ENCODE data around the gene RSAD1.

Gene RSAD1

GRCh38 chr17:50447870-50448595 is 30.6 kb upstream of the RSAD1 start:
- Mint-ChIP-seq H3K27ac (no peak overlapping the region), H3K4me1 (peaks cover 4% of the 10 kb centered on the region), H3K4me3 (no peak overlapping the region), H3K36me3 (no peaks in the 10 kb centered on the region), H3K27me3 (no peaks in the 10 kb centered on the region), H3K9me3 (no peaks in the 10 kb centered on the region)
- DNase-seq = no peak
- CTCF ChIA-PET = no interaction called here

GRCh38 chr17:50448643-50449042 is 30.0 kb upstream of the RSAD1 start:
- Mint-ChIP-seq H3K4me3 (no peak overlapping the region), H3K27ac (no peak overlapping the region), H3K9me3 (no peaks in the 10 kb centered on the region), H3K36me3 (no peaks in the 10 kb centered on the region), H3K27me3 (no peaks in the 10 kb centered on the region), H3K4me1 (peaks cover 4% of the 10 kb centered on the region)
- DNase-seq = no peak
- CTCF ChIA-PET = no interaction called here

GRCh38 chr17:50451943-50452629 is 26.6 kb upstream of the RSAD1 start:
- DNase-seq = no peak
- Mint-ChIP-seq H3K9me3 (no peaks in the 10 kb centered on the region), H3K36me3 (no peaks in the 10 kb centered on the region), H3K4me3 (no peak overlapping the region), H3K27ac (no peak overlapping the region), H3K4me1 (peaks cover 4% of the 10 kb centered on the region), H3K27me3 (no peaks in the 10 kb centered on the region)
- CTCF ChIA-PET = no interaction called here

GRCh38 chr17:50452630-50453300 is 25.9 kb upstream of the RSAD1 start:
- no peak for DNase-seq
- Mint-ChIP-seq H3K9me3 (no peaks in the 10 kb centered on the region), H3K4me3 (no peak overlapping the region), H3K27ac (no peak overlapping the region), H3K36me3 (no peaks in the 10 kb centered on the region), H3K4me1 (peaks cover 4% of the 10 kb centered on the region), H3K27me3 (no peaks in the 10 kb centered on the region)
- CTCF ChIA-PET = no interaction called here

GRCh38 chr17:50453901-50454300 is 24.8 kb upstream of the RSAD1 start:
- CTCF ChIA-PET = no interaction called here
- Mint-ChIP-seq H3K27ac (no peak overlapping the region), H3K9me3 (no peaks in the 10 kb centered on the region), H3K4me1 (peaks cover 4% of the 10 kb centered on the region), H3K4me3 (no peak overlapping the region), H3K27me3 (no peaks in the 10 kb centered on the region), H3K36me3 (no peaks in the 10 kb centered on the region)
- DNase-seq = no peak

GRCh38 chr17:50457621-50458020 is 21.0 kb upstream of the RSAD1 start:
- H3K36me3 Mint-ChIP-seq = no peaks in the 10 kb centered on the region
- H3K4me3 Mint-ChIP-seq = no peak overlapping the region
- H3K27me3 Mint-ChIP-seq = no peaks in the 10 kb centered on the region
- no peaks in the 10 kb centered on the region for H3K9me3 Mint-ChIP-seq
- no peak overlapping the region for H3K27ac Mint-ChIP-seq
- CTCF ChIA-PET = interaction anchor here (1.1 kb wide), 2 partner anchors 9 to 23 kb away, joined by 3 to 4 read pairs; no protein-coding TSS in a partner anchor
- no peaks in the 10 kb centered on the region for H3K4me1 Mint-ChIP-seq
- DNase-seq = no peak

GRCh38 chr17:50458270-50458669 is 20.4 kb upstream of the RSAD1 start:
- CTCF ChIA-PET = no interaction called here
- no peak for DNase-seq
- no peaks in the 10 kb centered on the region for H3K4me1 Mint-ChIP-seq
- no peaks in the 10 kb centered on the region for H3K36me3 Mint-ChIP-seq
- no peak overlapping the region for H3K4me3 Mint-ChIP-seq
- no peaks in the 10 kb centered on the region for H3K9me3 Mint-ChIP-seq
- no peaks in the 10 kb centered on the region for H3K27me3 Mint-ChIP-seq
- no peak overlapping the region for H3K27ac Mint-ChIP-seq

GRCh38 chr17:50458701-50459676 is 19.7 kb upstream of the RSAD1 start:
- H3K4me3 Mint-ChIP-seq = no peak overlapping the region
- H3K27ac Mint-ChIP-seq = no peak overlapping the region
- H3K36me3 Mint-ChIP-seq = no peaks in the 10 kb centered on the region
- no peaks in the 10 kb centered on the region for H3K27me3 Mint-ChIP-seq
- H3K4me1 Mint-ChIP-seq = no peaks in the 10 kb centered on the region
- DNase-seq = peak; percentile 14
- H3K9me3 Mint-ChIP-seq = no peaks in the 10 kb centered on the region
- CTCF ChIA-PET = no interaction called here

GRCh38 chr17:50459756-50460155 is 18.9 kb upstream of the RSAD1 start:
- CTCF ChIA-PET = no interaction called here
- no peaks in the 10 kb centered on the region for H3K9me3 Mint-ChIP-seq
- DNase-seq = peak; percentile 8
- H3K4me3 Mint-ChIP-seq = no peak overlapping the region
- peaks cover 3% of the 10 kb centered on the region for H3K27me3 Mint-ChIP-seq
- H3K27ac Mint-ChIP-seq = no peak overlapping the region
- H3K4me1 Mint-ChIP-seq = no peaks in the 10 kb centered on the region
- no peaks in the 10 kb centered on the region for H3K36me3 Mint-ChIP-seq

GRCh38 chr17:50460831-50461526 is 17.7 kb upstream of the RSAD1 start:
- H3K4me1 Mint-ChIP-seq = no peaks in the 10 kb centered on the region
- no peaks in the 10 kb centered on the region for H3K36me3 Mint-ChIP-seq
- H3K27ac Mint-ChIP-seq = no peak overlapping the region
- H3K27me3 Mint-ChIP-seq = peaks cover 13% of the 10 kb centered on the region
- H3K4me3 Mint-ChIP-seq = no peak overlapping the region
- CTCF ChIA-PET = no interaction called here
- H3K9me3 Mint-ChIP-seq = no peaks in the 10 kb centered on the region
- DNase-seq = peak; percentile 8

GRCh38 chr17:50461550-50462132 is 17.0 kb upstream of the RSAD1 start:
- DNase-seq = no peak
- Mint-ChIP-seq H3K27ac (no peak overlapping the region), H3K4me1 (no peaks in the 10 kb centered on the region), H3K36me3 (no peaks in the 10 kb centered on the region), H3K4me3 (no peak overlapping the region), H3K27me3 (peaks cover 18% of the 10 kb centered on the region), H3K9me3 (no peaks in the 10 kb centered on the region)
- CTCF ChIA-PET = no interaction called here

GRCh38 chr17:50462446-50462845 is 16.2 kb upstream of the RSAD1 start:
- H3K4me3 Mint-ChIP-seq = no peak overlapping the region
- H3K27ac Mint-ChIP-seq = no peak overlapping the region
- peaks cover 26% of the 10 kb centered on the region for H3K27me3 Mint-ChIP-seq
- DNase-seq = peak; percentile 6
- CTCF ChIA-PET = no interaction called here
- no peaks in the 10 kb centered on the region for H3K36me3 Mint-ChIP-seq
- H3K9me3 Mint-ChIP-seq = no peaks in the 10 kb centered on the region
- H3K4me1 Mint-ChIP-seq = peaks cover under 1% of the 10 kb centered on the region

- no peaks in the 10 kb centered on the region for H3K9me3 Mint-ChIP-seq
- CTCF ChIA-PET = interaction anchor here (1.6 kb wide), 1 partner anchor 102 kb away, joined by 7 read pairs; no protein-coding TSS in a partner anchor
- no peak overlapping the region for H3K27ac Mint-ChIP-seq
- peaks cover 42% of the 10 kb centered on the region for H3K27me3 Mint-ChIP-seq
- H3K4me3 Mint-ChIP-seq = no peak overlapping the region
- peak; percentile 18 for DNase-seq
- no peaks in the 10 kb centered on the region for H3K36me3 Mint-ChIP-seq
- peaks cover 8% of the 10 kb centered on the region for H3K4me1 Mint-ChIP-seq
Observed at GRCh38 chr17:50464121-50464520, 14.5 kb upstream of the RSAD1 start.

All from activated naive CD4-positive, alpha-beta T cell treated with anti-CD3 and anti-CD28 coated beads, Interleukin-2, amount 10 ng/mL, durations not matched to agents 7 days and 5 days (primary cell).